Ishikawa (cell line): ENCODE data around the gene PRKD2.

ENCODE experiments used
- CEBPB ChIP-seq: IDR thresholded peaks from 2 replicates; pipeline ENCODE4 v1.6.1; 2012
- CREB1 ChIP-seq: IDR thresholded peaks from 2 replicates; pipeline ENCODE4 v1.6.1; 2012; ENCODE audit warnings: low read depth
- EGR1 ChIP-seq: IDR thresholded peaks from 2 replicates; pipeline ENCODE4 v1.6.1; 2012
- EP300 ChIP-seq: IDR thresholded peaks from 2 replicates; pipeline ENCODE4 v1.6.1; 2012; ENCODE audit warnings: borderline replicate concordance
- FOXM1 ChIP-seq: IDR thresholded peaks from 2 replicates; pipeline ENCODE4 v1.6.1; 2012; ENCODE audit warnings: low read depth, borderline replicate concordance
- NFIC ChIP-seq: IDR thresholded peaks from 2 replicates; pipeline ENCODE4 v1.6.1; 2012
- RAD21 ChIP-seq: IDR thresholded peaks from 2 replicates; pipeline ENCODE4 v1.6.1; 2012; ENCODE audit warnings: low read depth
- REST ChIP-seq: IDR thresholded peaks from 2 replicates; pipeline ENCODE4 v1.6.1; 2012; ENCODE audit warnings: low read depth, mild to moderate bottlenecking
- TAF1 ChIP-seq: IDR thresholded peaks from 2 replicates; pipeline ENCODE4 v1.6.1; 2012; ENCODE audit warnings: low read depth, mild to moderate bottlenecking
- TCF12 ChIP-seq: IDR thresholded peaks from 2 replicates; pipeline ENCODE4 v1.6.1; 2012; ENCODE audit warnings: low read depth
- TEAD4 ChIP-seq: IDR thresholded peaks from 2 replicates; pipeline ENCODE4 v1.6.1; 2012
- YY1 ChIP-seq: IDR thresholded peaks from 2 replicates; pipeline ENCODE4 v1.6.1; 2012; ENCODE audit warnings: low read depth
- ZBTB7A ChIP-seq: IDR thresholded peaks from 2 replicates; pipeline ENCODE4 v1.6.1; 2012; ENCODE audit warnings: low read depth
- TF ChIP-seq, protein P1 (sequence below): IDR thresholded peaks from 2 replicates; pipeline ENCODE4 v1.6.1; 2012
- TF ChIP-seq, protein P2 (sequence below): IDR thresholded peaks from 2 replicates; pipeline ENCODE4 v1.6.1; 2012

The PRKD2 gene

GRCh38 chr19:46724468-46724867 lies 7.6 kb upstream of the PRKD2 start:
- TF ChIP-seq CEBPB, result no peak
- TF ChIP-seq REST, result no peak
- no peak for TF ChIP-seq TCF12
- TF ChIP-seq YY1, result no peak
- TF ChIP-seq, protein P1, sequence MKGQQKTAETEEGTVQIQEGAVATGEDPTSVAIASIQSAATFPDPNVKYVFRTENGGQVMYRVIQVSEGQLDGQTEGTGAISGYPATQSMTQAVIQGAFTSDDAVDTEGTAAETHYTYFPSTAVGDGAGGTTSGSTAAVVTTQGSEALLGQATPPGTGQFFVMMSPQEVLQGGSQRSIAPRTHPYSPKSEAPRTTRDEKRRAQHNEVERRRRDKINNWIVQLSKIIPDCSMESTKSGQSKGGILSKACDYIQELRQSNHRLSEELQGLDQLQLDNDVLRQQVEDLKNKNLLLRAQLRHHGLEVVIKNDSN, result no peak
- TF ChIP-seq EGR1, result no peak
- TF ChIP-seq TAF1, result no peak
- no peak for TF ChIP-seq ZBTB7A
- TF ChIP-seq NFIC, result no peak
- TF ChIP-seq, protein P2, sequence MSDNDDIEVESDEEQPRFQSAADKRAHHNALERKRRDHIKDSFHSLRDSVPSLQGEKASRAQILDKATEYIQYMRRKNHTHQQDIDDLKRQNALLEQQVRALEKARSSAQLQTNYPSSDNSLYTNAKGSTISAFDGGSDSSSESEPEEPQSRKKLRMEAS, result no peak
- TF ChIP-seq TEAD4, result no peak
- TF ChIP-seq CREB1, result no peak
- TF ChIP-seq RAD21, result no peak
- TF ChIP-seq FOXM1, result no peak
- TF ChIP-seq EP300, result no peak

GRCh38 chr19:46723471-46723870 lies 6.6 kb upstream of the PRKD2 start:
- no peak for TF ChIP-seq YY1

DNA sequence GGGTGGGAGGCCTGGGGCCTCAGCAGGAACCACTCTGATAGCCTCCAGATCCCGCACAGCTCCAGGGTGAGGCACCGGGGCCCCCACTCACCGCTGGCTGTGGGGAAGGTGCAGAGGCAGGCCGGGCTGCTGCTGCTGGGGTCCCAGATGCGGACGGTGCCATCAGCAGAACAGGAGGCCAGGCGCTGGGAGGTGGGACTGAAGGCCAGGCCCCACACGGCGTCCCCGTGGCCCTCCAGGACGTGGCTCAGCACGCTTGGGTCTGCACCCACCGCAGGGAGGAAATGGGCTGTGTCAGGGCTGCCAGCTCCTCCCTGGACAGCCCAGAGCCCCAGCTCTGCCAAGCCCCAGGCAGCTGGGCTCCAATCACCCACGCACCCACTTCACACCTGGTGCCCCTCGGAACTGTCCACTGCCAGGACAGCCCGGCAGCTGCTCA lies 6.1 kb upstream of the PRKD2 start:
- TF ChIP-seq ZBTB7A (no peak), NFIC (no peak), TAF1 (no peak), RAD21 (no peak), CREB1 (no peak), EGR1 (no peak), CEBPB (no peak), EP300 (no peak), FOXM1 (no peak), TEAD4 (no peak), YY1 (no peak)
- TF ChIP-seq, protein P1, result no peak
- TF ChIP-seq, protein P2, result no peak

DNA sequence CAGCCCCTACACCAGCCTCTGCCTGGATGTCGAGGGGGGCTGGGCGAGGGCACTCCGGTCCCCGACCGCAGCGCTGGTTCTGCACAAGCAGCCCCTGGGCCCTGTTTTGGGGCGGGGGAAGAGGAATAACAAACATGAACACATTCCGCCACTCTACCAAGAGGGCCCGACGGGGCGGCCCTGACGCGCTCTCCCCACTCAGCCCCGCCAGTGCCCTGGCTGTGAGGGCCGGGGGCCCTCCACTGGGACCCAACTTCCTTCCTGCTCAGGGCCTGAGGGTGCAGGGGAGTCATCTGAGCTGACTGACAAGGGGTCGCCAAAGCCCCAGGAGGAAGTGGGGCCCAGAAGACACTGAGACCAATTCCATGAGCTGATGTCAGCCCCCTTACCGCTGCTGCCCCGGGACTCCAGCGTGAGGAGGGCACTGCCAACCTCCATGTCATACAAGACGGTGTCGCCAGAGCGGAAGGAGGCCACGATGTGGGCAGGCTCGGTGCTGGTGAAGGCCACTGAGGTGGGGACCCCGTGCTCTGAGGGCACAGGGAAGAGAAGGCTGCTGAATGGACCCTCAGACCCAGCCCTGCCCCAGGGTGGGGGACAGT lies 5.6 kb upstream of the PRKD2 start:
- no peak for TF ChIP-seq TAF1
- TF ChIP-seq TCF12, result no peak
- TF ChIP-seq FOXM1, result no peak
- TF ChIP-seq EGR1, result no peak
- no peak for TF ChIP-seq TEAD4
- TF ChIP-seq, protein P1, result no peak
- no peak for TF ChIP-seq YY1
- TF ChIP-seq CEBPB, result no peak

- TF ChIP-seq YY1 (no peak), RAD21 (no peak), FOXM1 (no peak), EGR1 (no peak), CEBPB (no peak), TAF1 (no peak)
These were observed 5.1 kb upstream of the PRKD2 start for GRCh38 chr19:46722004-46722380.

- no peak for TF ChIP-seq YY1
- TF ChIP-seq, protein P1, result no peak
- TF ChIP-seq, protein P2, result no peak
- TF ChIP-seq EP300, result no peak
- no peak for TF ChIP-seq REST
- no peak for TF ChIP-seq NFIC
These were observed 4.5 kb upstream of the PRKD2 start for GRCh38 chr19:46721269-46722003.
